HuH-7 (cell line): Measurements from ENCODE around the gene UPF1.

Source experiments
- DNase-seq: peaks from one replicate; pipeline ENCODE4 v3.0.0; 2011; ENCODE audit warnings: low spot score

The UPF1 gene

DNA sequence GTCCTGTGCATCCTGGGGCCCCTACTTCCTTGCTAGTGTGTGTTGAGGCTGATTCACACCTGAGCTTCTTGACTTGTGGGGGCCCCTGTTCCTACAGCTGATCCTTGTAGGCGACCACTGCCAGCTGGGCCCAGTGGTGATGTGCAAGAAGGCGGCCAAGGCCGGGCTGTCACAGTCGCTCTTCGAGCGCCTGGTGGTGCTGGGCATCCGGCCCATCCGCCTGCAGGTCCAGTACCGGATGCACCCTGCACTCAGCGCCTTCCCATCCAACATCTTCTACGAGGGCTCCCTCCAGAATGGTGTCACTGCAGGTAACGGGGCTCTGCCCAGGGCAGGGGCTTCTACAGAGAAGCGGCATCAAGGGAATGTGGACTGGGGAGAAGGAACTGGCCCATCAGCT lies 25.5 kb downstream of the UPF1 start:
- no peak for DNase-seq

DNA sequence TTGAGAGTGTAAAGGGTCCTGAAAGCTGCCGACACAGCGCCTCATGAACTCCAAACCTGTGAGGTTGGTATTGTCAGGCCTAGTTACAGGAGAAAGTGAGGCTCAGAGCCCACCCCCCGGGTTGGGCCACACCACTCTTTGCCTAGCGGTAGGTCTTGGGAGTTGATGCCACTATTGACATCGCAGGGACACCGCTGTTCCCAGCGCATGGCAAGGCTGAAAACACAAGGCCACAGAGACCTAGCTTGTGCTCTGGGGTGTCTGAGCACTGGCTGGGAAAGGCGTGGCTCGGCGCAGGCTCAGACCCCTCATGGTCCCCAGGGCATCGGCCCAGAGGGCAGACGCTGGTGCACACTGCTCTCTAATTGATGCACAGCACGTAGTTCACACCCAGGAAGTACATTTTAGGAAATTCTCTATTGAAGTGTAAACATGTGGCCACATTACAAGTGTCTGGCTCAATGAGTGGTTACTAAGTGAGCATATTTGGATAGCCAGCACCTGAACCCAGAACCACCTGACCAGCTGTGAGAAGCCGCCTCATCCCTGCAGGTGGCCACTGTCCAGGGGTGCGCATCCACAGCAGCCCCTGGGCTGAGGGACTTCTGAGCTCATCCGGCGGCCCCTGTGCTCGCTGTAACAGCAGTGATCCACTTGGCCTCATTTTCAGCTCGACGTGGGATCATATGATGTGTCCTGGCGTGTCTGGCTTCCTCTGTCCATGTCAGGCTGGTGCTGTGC lies 27.3 kb downstream of the UPF1 start:
- no peak for DNase-seq

DNA sequence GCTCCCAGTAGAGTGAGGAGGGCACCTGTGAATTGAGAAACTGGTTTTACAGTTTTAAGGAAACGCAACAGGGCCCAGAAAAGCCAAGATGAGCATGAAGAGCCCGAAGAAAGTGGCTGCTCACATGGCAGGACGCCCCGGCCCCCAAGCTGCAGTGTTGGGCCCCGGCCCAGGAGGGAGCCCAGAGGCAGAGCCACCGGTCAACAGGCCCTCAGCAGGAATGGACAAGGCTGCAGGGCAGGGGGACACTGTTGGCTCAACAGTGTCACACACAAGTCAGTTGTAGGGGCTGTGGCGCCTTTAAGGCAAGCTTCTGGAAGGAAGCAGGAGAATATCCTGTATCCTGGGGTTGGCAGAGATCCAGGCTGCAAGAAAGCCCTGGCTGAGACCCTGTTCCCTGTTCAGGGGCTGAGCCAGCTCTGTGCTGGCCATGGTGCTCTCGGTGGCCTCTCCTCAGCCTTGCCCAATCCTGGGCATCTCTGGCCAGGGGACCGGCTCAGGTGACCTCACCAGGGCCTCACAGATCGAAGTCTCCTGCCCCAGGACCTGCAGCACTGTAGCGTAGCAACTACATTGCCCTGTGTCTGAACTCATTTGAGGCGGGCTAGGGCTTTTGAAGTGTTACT lies 28.0 kb downstream of the UPF1 start:
- DNase-seq: no peak

DNA sequence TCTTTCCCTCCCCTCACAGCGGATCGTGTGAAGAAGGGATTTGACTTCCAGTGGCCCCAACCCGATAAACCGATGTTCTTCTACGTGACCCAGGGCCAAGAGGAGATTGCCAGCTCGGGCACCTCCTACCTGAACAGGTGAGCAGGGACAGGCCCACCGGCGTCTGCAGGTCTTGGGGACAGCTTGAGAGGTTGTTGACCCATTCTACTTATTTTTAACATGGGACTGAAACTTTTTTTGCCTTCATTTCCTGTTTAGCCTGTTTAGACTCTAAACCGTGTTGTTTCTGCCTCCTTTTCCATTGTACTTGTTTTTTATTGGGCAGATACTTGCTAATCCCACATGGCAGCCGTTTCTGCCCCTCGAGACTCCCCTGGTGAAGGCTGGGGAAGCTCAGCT lies 28.5 kb downstream of the UPF1 start:
- no peak for DNase-seq

DNA sequence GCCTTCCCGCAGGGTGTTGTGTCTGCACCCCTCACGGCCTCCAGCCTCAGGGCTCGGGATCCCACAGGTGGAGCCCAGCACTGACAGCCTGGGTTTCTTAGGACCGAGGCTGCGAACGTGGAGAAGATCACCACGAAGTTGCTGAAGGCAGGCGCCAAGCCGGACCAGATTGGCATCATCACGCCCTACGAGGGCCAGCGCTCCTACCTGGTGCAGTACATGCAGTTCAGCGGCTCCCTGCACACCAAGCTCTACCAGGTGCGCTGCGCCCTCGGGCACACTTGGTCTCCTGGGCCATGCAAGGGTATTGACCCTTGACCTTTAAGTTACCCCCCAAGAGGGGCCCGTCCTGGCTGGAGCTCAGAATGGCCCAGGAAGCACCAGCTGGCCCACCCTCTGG lies 29.0 kb downstream of the UPF1 start:
- no peak for DNase-seq

DNA sequence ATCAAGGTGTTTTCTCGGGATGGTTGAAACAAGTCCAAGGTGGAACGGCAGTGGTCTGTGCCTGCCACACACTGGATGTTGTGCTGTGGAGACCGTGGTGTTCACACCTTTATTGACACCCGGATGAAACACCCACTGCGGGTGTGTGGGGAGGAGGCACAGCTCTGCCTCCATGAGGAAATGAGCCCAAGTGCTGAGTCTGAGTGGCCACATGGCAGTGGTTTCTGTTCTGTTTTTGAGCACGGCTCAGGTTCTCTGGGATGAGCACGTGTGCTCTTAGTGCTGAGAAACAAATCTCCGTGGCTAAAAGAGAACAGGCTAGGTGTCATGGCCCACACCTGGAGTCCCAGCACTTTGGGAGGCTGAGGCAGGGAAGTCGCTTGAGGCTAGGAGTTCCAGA lies 29.5 kb downstream of the UPF1 start:
- DNase-seq: no peak

DNA sequence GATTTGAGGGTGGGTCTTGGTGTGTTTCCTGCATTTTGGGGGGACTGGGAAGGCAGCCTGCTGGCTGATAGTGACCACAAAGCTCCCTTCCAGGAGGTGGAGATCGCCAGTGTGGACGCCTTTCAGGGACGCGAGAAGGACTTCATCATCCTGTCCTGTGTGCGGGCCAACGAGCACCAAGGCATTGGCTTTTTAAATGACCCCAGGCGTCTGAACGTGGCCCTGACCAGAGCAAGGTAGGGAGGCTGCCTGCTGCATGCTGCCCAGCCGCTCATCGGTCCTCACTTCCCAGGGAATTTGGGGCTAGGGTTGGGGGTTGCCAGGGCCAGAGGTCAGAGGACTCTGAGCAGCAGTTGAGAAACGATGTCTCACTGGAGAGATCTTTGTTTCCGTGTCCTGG lies 30.2 kb downstream of the UPF1 start:
- DNase-seq: no peak

DNA sequence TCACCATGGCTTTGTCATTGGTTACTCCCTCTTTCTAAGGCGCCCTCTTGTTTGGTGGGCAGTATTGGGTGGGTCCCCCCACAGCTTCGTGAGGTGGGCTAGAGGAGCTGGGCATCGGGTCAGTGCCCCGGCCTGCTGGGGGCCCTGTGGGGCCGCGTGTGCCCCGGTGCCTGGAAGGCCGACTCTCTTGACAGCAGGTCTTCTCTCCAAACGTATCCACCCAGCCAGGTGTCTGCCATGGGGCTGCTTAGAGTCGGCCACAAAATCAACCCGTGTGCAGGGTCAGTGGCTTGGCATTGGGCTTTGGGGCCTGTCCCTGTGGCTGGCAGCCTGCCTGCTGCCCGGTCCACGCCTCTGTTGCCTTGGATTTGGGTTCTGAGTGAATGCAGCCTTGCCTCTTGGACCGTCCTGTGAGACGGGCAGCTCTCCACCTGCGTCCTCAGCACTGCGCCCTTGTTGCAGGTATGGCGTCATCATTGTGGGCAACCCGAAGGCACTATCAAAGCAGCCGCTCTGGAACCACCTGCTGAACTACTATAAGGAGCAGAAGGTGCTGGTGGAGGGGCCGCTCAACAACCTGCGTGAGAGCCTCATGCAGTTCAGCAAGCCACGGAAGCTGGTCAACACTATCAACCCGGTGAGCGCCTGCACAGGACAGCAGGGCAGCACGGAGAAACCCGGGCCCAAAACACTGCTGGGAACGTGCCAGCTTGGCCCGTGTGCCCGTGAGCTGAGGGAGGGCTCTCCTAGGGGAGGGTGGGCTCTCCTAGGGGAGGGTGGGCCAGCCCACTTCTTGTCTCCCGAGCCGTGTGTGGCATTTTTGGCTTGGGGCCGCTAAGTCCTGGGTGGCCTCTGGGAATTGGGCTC lies 31.4 kb downstream of the UPF1 start:
- no peak for DNase-seq

DNA sequence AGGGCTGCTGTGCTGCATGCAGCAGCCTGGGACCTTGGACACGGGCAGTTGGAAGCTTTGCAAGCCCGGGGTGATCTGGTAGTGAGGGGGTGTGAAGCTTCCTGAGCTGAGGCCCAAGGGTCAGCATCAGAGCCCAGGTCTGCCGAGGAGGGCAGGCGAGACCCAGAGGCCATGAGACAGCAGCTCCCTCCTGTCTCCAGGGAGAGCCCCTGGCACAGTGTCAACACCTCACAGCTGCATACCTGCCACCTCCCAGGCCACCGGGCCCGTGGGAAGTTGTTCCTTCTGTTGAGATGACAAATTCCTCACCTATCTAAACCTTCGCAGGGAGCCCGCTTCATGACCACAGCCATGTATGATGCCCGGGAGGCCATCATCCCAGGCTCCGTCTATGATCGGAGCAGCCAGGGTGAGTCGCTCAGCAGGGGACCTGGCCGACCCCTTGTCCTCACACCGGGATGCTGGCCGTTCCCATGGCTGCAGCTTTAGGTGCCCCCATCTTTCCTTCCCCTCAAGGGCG lies 32.1 kb downstream of the UPF1 start:
- no peak for DNase-seq

DNA sequence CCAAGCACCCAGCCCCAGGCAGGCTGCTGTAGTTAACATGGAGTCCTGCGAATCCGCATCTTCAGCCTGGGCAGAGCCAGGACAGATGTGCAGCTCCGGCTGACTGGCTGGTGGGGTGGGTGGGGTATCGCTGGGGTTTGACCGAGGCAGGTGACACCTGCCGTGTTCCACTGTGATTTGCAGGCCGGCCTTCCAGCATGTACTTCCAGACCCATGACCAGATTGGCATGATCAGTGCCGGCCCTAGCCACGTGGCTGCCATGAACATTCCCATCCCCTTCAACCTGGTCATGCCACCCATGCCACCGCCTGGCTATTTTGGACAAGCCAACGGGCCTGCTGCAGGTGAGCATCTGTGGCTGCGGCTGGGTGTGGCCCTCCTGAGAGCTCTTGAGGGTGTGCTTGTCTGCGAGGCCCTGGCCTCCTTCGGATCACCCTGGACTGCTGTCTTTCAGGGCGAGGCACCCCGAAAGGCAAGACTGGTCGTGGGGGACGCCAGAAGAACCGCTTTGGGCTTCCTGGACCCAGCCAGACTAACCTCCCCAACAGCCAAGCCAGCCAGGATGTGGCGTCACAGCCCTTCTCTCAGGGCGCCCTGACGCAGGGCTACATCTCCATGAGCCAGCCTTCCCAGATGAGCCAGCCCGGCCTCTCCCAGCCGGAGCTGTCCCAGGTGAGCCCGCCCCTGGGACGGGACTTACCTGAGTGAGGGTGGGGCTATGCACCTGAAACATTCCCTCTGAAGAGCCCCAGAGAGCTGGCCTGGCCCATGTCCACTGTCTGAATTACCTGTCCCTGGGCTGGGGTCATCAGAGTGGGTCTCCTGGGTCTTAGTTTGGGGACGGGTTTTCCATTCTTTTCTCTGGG lies 33.6 kb downstream of the UPF1 start:
- DNase-seq: no peak

DNA sequence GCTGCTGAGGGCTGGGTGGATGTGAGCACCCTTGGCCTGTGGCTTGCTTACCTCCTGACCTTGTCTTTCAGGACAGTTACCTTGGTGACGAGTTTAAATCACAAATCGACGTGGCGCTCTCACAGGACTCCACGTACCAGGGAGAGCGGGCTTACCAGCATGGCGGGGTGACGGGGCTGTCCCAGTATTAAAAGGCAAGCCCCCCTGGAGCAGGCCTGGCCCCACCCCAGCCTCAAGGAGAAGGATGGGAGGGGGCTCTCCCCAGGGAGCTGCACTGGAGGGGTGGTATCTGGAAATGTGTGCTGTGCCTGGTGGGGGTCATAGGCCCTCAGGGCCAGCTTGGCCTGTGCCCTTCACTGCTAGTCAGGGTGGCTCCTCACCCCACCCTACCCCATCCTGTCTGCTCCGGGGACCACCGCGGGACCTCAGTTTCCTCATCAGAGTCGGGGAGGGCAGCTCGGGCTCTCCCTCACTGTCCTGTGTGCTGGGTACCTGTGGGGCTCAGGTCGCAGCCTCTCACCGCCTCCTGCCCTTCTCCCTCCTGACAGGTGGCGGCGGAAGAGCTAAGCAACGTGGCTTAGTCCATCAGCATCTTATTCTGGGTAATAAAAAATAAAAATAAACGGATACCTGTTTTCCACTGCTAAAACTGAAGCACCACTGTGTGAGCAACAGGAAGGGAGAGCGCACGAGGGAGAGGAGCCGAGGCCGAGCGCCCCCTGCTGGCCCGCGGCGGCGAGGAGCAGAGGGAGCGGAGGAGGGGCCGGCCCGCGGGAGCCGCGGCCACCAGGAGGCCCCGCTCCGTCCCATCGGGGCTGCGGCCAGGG lies 34.4 kb downstream of the UPF1 start:
- peak; percentile 97 for DNase-seq

DNA sequence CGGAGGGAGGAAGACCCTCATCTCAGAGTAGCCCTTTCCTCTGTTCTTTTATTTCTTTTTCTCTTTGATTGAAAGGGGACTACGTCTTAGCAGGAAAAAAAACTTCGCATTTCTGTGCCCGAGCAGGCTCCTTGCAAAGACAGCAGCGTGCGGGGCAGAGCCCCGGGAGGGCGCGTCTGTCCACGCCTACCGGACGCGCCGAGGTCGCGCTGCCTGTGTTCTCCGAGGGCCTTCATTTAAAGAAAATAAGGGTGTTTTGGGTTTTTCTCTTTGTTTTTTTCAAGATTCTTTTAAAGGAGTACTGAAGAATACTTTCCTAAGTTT lies 35.0 kb downstream of the UPF1 start:
- DNase-seq: no peak

DNA sequence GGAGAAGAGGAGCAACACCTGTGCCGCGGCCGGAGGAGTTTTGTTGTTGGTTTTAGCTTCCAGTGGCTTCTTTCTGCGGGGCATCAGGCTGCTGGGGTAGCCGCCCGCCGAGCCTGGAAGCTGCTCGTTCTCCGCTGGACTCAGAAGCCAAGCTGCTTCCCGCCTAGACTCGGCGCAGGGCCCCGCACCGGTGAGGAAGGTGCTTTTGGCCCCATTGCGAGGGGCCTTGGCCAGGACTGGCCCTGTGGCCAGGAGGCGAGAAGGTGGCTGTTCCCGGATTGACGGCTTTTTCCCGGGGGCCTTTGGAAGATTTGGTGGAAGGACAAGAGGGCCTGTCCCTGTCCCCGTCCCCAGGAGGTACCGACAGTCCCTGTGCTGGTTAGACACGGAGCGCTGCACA lies 35.4 kb downstream of the UPF1 start:
- DNase-seq: no peak

DNA sequence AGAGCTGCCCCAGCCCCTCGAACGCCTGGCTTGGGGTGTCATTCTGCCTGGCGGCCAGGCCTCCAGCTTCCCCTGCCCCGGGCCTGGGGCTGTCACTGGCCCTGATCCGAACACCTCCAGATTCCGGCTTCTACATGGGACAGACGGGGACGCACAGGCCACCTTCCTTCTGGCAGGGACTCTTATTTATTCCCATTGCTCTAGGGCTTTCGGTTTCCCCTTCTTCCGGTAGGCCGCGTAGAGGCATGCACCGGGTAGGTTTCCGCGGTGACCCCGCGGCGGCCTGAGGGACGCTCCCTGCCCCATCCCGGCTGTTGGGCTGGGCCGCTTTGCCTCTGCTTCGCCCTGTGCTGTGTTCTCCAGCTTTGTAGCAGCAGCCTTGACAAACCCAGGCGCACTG lies 36.0 kb downstream of the UPF1 start:
- no peak for DNase-seq

DNA sequence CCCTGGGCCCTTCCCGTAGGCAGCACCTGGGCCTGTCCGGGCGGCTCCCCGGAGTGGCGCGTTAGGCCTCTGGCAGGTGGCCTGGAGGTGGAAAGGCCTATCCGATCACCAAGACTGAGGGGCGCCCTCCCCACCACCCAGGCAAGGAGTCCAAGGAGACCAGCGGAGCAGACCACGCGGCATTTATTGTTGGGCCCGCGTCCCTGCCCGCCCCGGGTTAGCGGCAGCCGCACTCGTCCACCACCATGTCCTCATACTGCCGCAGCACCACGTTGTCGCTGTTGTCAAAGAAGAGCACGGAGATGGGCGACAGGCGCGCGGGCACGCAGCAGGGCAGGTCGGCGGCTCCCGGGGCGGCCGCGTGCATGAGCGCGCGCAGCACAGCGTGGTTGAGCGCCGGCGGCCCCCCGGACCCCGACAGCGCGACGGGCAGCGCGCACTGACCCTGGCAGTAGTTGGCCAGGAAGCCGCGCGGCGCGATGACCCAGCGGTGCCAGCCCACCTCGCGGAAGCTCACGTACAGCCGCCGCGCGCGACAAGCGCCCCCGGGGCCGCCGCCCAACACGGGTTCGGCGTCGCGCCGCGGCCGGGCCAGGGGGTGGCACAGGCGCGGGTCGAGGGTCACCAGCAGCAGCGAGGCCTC lies 36.7 kb downstream of the UPF1 start:
- no peak for DNase-seq

DNA sequence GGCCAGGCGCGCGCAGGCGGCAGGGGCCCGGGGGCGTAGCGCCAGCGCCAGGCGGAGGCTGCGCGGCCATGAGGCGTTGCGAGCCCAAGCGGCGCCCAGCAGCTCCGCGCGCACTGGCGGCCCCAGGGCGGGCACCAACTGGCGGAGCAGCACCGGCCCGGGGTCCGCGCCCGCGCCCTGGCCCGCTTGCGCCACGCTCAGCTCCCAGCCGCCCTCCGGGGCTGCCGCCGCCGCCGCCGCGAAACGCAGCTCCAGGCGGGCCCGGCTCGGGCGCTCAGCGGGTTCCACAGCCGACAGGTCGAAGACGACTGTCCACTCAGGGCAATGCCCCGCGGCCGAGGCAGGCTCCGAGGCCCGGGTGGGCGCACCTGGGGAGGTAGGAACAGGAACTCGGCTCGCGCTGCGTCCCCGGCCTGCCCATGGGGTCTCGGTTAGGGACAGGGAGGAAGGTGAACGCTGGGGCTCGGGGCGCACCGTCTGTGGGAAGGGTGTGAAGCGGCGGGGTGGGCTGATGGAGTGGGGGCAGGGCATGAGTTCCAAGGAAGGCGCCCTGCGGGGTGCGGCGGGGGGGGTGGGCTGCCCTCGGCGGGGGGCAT lies 37.4 kb downstream of the UPF1 start:
- no peak for DNase-seq

DNA sequence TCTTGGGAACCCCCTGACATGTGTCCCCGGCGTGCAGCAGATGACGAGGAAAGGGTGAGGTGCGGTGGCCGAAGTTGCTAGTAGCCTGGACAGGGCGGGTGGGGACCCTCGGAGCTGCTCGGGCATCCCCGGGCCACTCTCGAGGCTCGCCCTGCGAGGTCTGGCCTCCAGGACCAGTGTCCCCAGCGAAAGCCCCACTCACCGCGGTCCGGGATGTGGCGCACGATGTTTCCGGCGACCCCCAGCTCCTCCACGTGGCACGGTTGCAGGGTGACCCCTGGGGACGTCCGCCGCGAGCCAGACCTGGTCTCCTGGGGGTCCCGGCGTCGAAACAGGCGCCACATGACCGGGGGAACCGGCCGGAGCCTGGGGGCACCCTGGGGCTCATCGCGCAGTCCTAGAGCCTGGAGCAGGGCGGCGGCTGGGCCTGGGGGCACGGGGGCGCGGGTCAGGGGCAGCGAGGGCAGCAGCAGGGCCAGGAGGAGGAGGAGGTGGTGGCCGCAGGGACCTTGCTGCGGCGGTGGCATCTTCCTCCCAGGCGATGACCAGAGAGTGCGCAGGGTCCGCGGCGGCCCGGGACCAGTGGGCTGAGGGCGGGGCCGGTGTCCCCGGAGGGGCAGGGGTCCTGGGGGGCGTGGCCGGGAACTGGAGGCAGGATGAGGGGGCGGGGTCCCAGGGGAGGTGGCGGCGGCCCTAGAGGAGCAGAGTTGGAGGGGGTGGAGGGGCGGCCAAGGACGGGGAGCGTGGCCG lies 38.2 kb downstream of the UPF1 start:
- no peak for DNase-seq

DNA sequence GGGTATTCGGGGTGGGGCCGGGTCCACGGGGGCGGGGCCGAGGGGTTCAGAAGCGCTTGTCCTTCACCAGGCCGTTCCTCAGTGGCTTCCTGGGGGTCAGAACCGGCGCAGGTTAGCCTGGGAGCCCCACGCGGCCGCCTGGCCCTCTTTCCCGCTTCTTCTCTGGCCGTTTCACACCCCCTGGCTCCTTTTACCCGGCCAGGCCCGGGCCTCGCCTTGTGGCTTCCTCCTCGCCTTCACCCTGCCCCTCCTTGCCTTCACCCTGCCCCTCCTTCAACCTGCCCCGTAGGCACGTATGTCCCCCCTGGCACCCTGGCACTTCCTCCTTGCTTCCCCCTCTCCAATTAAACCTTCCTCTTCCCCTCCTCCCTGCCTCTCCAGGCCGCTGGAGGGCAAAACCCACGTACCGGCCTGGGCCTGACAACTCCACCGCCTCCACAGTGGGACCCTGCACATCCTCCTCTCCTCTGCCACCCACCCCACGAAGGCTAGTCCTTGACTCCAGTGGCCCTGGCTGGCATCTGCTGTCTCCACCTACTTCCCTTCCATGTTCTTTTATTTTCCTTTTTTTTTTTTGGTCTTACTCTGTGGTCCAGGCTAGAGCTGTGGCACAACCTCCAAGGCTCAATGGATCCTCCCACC lies 38.9 kb downstream of the UPF1 start:
- DNase-seq: no peak

DNA sequence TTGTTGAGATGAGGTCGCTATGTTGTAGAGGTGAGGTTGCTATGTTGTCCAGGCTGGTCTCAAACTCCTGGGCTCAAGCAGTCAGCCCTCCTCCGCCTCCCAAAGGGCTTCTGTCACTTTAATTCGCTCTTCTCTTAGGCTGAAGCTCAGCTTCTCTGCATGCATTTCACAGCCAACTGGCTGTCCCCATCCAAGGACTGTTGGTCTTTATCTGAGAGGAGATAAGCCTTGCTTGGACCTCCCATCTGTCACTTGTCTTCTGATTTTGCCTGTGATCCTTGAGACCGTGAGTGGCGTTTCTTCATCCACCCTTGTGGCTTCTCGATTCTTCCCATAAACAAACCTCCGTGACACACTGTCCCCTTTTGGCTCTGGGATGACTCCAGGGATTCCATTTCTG lies 39.8 kb downstream of the UPF1 start:
- DNase-seq: no peak
